H1 (cell line): Measurements from ENCODE around the gene PLXND1. TPM values are rescaled to one million over a fixed set of nuclear protein-coding genes. Genes with fewer than 3 reads are reported as not detected.

Experiments
- CREB1 ChIP-seq: IDR thresholded peaks from 2 replicates; pipeline ENCODE4 v1.6.1; 2012; ENCODE audit warnings: inconsistent platforms
- CTCF ChIP-seq, 3 experiments: IDR thresholded peaks; 1 replicate in 2 of 3; 2 replicates in 1 of 3; pipeline versions ENCODE4 v1.5.1 to v1.6.1; 2011; ENCODE audit warnings: low read length in 3 of 3, mild to moderate bottlenecking in 3 of 3, inconsistent platforms in 2 of 3, low read depth in 1 of 3, moderate library complexity in 1 of 3; ENCODE audit not compliant: insufficient read depth in 1 of 3; ENCODE audit errors: control extremely low read depth in 1 of 3
- FOSL1 ChIP-seq: IDR thresholded peaks from 2 replicates; pipeline ENCODE4 v1.6.1; 2011; ENCODE audit warnings: mild to moderate bottlenecking, low read depth, low read length, moderate library complexity; ENCODE audit not compliant: insufficient read depth
- RAD21 ChIP-seq, 2 experiments: IDR thresholded peaks in 1 of 2; conservative IDR thresholded peaks in 1 of 2; 2 replicates each; pipeline ENCODE4 v1.6.1; 2011; ENCODE audit warnings: low read depth in 2 of 2, low read length in 2 of 2, improper control_type of control experiment in 1 of 2, inconsistent platforms in 1 of 2, mild to moderate bottlenecking in 1 of 2, moderate library complexity in 1 of 2
- SAP30 ChIP-seq: fragments of 300-600 bp; sonication (generic); IDR thresholded peaks from 2 replicates; pipeline ENCODE4 v1.7.1; 2012; ENCODE audit warnings: low read length, moderate library complexity, mild to moderate bottlenecking, inconsistent platforms; ENCODE audit not compliant: insufficient read depth, insufficient replicate concordance
- TCF12 ChIP-seq: IDR thresholded peaks from 2 replicates; pipeline ENCODE4 v1.6.1; 2011; ENCODE audit warnings: low read depth, mild to moderate bottlenecking, low read length
- TEAD4 ChIP-seq: IDR thresholded peaks from 2 replicates; pipeline ENCODE4 v1.6.1; 2012; ENCODE audit warnings: low read depth, low read length, inconsistent platforms, mixed read lengths
- polyA plus RNA-seq, 7 experiments: library from polyadenylated mRNA; depleted of rRNA in 3 of 7; stranded (reverse) in 5 of 7; unstranded in 2 of 7; fragments of >200 nt in 5 of 7; fragments of 200-250 nt in 2 of 7; gene quantifications; 1 replicate in 5 of 7; 2 replicates in 1 of 7; 4 replicates in 1 of 7; pipeline versions ENCODE4 v1.2.1 to v1.2.3, GENCODE V29; 2011 to 2013; ENCODE audit warnings: missing spikeins in 2 of 7, mixed read lengths in 2 of 7
- total RNA-seq: library from RNA; stranded (reverse); fragmentation: NEBNext Ultra II Directional; extraction: Animal tissue kit (Norgen Biotek cat#: 25700); gene quantifications from 2 replicates; pipeline ENCODE4 v1.2.1, GENCODE V29; 2021
- TF ChIP-seq, protein P1 (sequence below): IDR thresholded peaks from 2 replicates; pipeline ENCODE4 v1.6.1; 2011; ENCODE audit warnings: low read length, improper control_type of control experiment

Gene PLXND1
- total and polyA plus RNA-seq, 2 of the 8 experiments (the other 6 are each of a cell fraction or from before 2014, with no cell fraction given) = 17.7 to 66.4 TPM

DNA sequence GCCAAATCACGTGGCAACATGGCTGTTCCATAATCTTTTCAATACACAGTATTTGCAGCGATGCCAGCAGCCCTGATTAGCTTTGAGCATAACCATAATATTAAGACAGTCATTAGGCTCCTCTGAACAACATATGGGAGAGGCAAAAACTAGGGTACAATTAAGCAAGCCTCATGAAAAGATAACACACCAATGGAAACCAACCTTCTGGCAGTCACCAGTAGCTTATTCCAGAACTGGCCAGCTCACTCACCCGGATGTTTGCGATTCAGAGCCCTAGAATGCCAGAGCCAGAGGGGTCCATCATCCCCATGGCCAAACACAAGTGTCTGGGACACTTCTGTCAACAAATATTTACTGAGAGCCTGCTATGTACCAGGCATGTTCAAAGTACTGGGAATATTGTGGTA lies 48.8 kb upstream of the PLXND1 start (continued):
- TF ChIP-seq, protein P1, sequence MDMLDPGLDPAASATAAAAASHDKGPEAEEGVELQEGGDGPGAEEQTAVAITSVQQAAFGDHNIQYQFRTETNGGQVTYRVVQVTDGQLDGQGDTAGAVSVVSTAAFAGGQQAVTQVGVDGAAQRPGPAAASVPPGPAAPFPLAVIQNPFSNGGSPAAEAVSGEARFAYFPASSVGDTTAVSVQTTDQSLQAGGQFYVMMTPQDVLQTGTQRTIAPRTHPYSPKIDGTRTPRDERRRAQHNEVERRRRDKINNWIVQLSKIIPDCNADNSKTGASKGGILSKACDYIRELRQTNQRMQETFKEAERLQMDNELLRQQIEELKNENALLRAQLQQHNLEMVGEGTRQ = no peak
- TF ChIP-seq RAD21 (IDR thresholded peaks at IDR 0.05 in 1 of 2, conservative IDR thresholded peaks at IDR 0.05 in 1 of 2; ENCODE audit: low read depth in 2 of 2, low read length in 2 of 2) (no peak), TEAD4 (no peak), CTCF (IDR thresholded peaks at IDR 0.05; ENCODE audit: control extremely low read depth in 1 of 3, insufficient read depth in 1 of 3, low read depth in 1 of 3, low read length in 3 of 3) (no peak), CREB1 (no peak), SAP30 (no peak), TCF12 (no peak), FOSL1 (no peak)
- TF ChIP-seq, all 59 proteins: peak for 0
